Spleen (tissue), 11 donors: ENCODE data around the gene MYORG. TPM values are rescaled to one million over a fixed set of nuclear protein-coding genes. Genes with fewer than 3 reads are reported as not detected.
"Not testable (repeated sequence)": the region's sequence is repeated elsewhere in the genome, so short reads cannot be mapped to it uniquely, and the experiment has no call there.

Source experiments
- DNase-seq: peaks from one replicate; pipeline ENCODE4 v3.0.0-alpha.2; 2020
- H3K27ac ChIP-seq, 8 donors: fragments of 200-600 bp; sonication (generic) in 7 of 8; 1 replicate in 4 of 8; 2 replicates in 4 of 8; pipeline versions ENCODE4 v1.5.0 to v1.8.0; 2016 to 2021; ENCODE audit warnings: inconsistent platforms in 4 of 8, mild to moderate bottlenecking in 4 of 8, moderate library complexity in 1 of 8
- H3K27me3 ChIP-seq, 7 donors: fragments of 200-600 bp; sonication (generic) in 6 of 7; replicated peaks in 1 of 7; 1 replicate in 4 of 7; 2 replicates in 3 of 7; pipeline versions ENCODE4 v1.5.0 to v1.8.0; 2016 to 2021; ENCODE audit warnings: inconsistent platforms in 3 of 7, mild to moderate bottlenecking in 1 of 7
- H3K36me3 ChIP-seq, 6 donors: fragments of 200-600 bp; sonication (generic) in 5 of 6; 1 replicate in 4 of 6; 2 replicates in 2 of 6; pipeline versions ENCODE4 v1.5.0 to v1.8.0; 2016 to 2021; ENCODE audit warnings: inconsistent platforms in 2 of 6
- H3K4me1 ChIP-seq, 6 donors: fragments of 200-600 bp; sonication (generic) in 5 of 6; 1 replicate in 3 of 6; 2 replicates in 3 of 6; pipeline versions ENCODE4 v1.5.0 to v1.8.0; 2016 to 2021; ENCODE audit warnings: inconsistent platforms in 3 of 6
- H3K4me3 ChIP-seq, 8 donors: fragments of 200-600 bp; sonication (generic) in 7 of 8; 1 replicate in 4 of 8; 2 replicates in 4 of 8; pipeline versions ENCODE4 v1.5.0 to v1.8.0; 2016 to 2021; ENCODE audit warnings: inconsistent platforms in 4 of 8, mild to moderate bottlenecking in 4 of 8, moderate library complexity in 2 of 8
- H3K9me3 ChIP-seq, 8 donors: fragments of 200-600 bp; sonication (generic) in 7 of 8; 1 replicate in 4 of 8; 2 replicates in 4 of 8; pipeline versions ENCODE4 v1.5.0 to v1.8.0; 2016 to 2021; ENCODE audit warnings: inconsistent platforms in 4 of 8
- CTCF ChIP-seq, 11 experiments: fragments of 200-600 bp in 7 of 11; fragments of 450-650 bp in 4 of 11; sonication (generic) in 4 of 11; IDR thresholded peaks in 8 of 11; conservative IDR thresholded peaks in 3 of 11; 1 replicate in 7 of 11; 2 replicates in 4 of 11; pipeline versions ENCODE4 v1.4.0 to v1.8.0; 2016 to 2021; ENCODE audit warnings: antibody characterized with exemption in 11 of 11, inconsistent platforms in 4 of 11, mild to moderate bottlenecking in 1 of 11
- POLR2A ChIP-seq, 3 donors: fragments of 450-650 bp; IDR thresholded peaks; one replicate each; pipeline ENCODE4 v1.5.1; 2017; ENCODE audit warnings: antibody characterized with exemption in 3 of 3, mild to moderate bottlenecking in 1 of 3
- POLR2AphosphoS5 ChIP-seq, 3 donors: sonication (generic); formaldehyde crosslinking; IDR thresholded peaks; one replicate each; pipeline ENCODE4 v1.5.1; 2017; ENCODE audit warnings: antibody characterized with exemption in 3 of 3
- WGBS, 5 donors: extraction: QIAGEN DNeasy Blood & Tissue Kit in 3 of 5; methylation state at CpG; one replicate each; pipeline versions ENCODE4 v1.1.5 to v1.1.7; 2013 to 2018; 5-methylcytosine and 5-hydroxymethylcytosine counted together
- intact Hi-C: fragments of 100-400 bp; cut with DNase I; formaldehyde crosslinking; loops from one replicate; pipeline ENCODE4 v1.15.0; 2023; ENCODE audit warnings: low total_unique reads
- polyA plus RNA-seq, 3 donors: library from polyadenylated mRNA; stranded (reverse); fragments of 200-250 nt; gene quantifications; one replicate each; pipeline ENCODE4 v1.2.1, GENCODE V29; 2013
- total RNA-seq, 7 donors: library from RNA; depleted of rRNA in 3 of 7; stranded (reverse); fragments of >200 nt in 3 of 7; fragmentation: NEBNext Ultra II Directional in 4 of 7; extraction: Animal tissue kit (Norgen Biotek cat#: 25700) in 4 of 7; gene quantifications; one replicate each; pipeline versions ENCODE4 v1.1.0 to v1.2.1, GENCODE V29; 2016 to 2021
- donor health status: healthy with polysubstance abuse.
- donor health status: DM: no; HTN: no; CAD: no; lungs with moderate emphysema.
- donor health status: DM: no; HTN: no; CAD: no.
- donor health status: Bipolar disorder and iron deficiency.
- donor health status: healthy.
- donor health status: DM: no; HTN: no; CAD: no.
- donor health status: DM: yes; HTN: yes; CAD: no.

Gene MYORG
- total and polyA plus RNA-seq, 10 donors = 0.22 to 2.2 (median 1.2) TPM

- 91 to 98% (median 96%) methylated on average over 4 of the region's 4 CpGs for WGBS, 5 donors
- intact Hi-C loops = no loop called here
- DNase-seq = no peak
These were observed 14.0 kb downstream of the MYORG start for GRCh38 chr9:34362614-34363214.

GRCh38 chr9:34352957-34353356 is 23.7 kb downstream of the MYORG start:
- intact Hi-C loops, H3K27me3 ChIP-seq, H3K4me1 ChIP-seq, H3K27ac ChIP-seq, DNase-seq, H3K4me3 ChIP-seq: not testable (repeated sequence)
- Histone ChIP-seq H3K36me3 (peaks cover 0 to 32% (median 2%) of the 10 kb centered on the region in 6 donors), H3K9me3 (peaks cover 4 to 23% (median 17%) of the 10 kb centered on the region in 8 donors)
- WGBS, 5 donors = 84 to 96% (median 90%) methylated on average over 1 of the region's 1 CpG

More at GRCh38 chr9:34362614-34363214, 14.0 kb downstream of the MYORG start:
- Histone ChIP-seq H3K4me3 (no peak overlapping the region), H3K27me3 (no peaks in the 10 kb centered on the region), H3K27ac (no peak overlapping the region), H3K36me3 (peaks cover 0 to 2% (median 0%) of the 10 kb centered on the region in 6 donors), H3K9me3 (peaks cover 0 to 2% (median 0%) of the 10 kb centered on the region in 8 donors), H3K4me1 (no peaks in the 10 kb centered on the region)
- no peak for TF ChIP-seq POLR2A (IDR thresholded peaks at IDR 0.05)
- no peak for TF ChIP-seq CTCF (IDR thresholded peaks at IDR 0.05 in 8 of 11, conservative IDR thresholded peaks at IDR 0.05 in 3 of 11)
- no peak for TF ChIP-seq POLR2AphosphoS5 (IDR thresholded peaks at IDR 0.05)

- H3K4me3 ChIP-seq, intact Hi-C loops, DNase-seq, H3K27me3 ChIP-seq, H3K27ac ChIP-seq, H3K4me1 ChIP-seq: not testable (repeated sequence)
- WGBS, 5 donors = 84 to 100% (median 94%) methylated on average over 7 of the region's 7 CpGs
- Histone ChIP-seq H3K36me3 (peaks cover 0 to 33% (median 2%) of the 10 kb centered on the region in 6 donors), H3K9me3 (peaks cover 4 to 23% (median 17%) of the 10 kb centered on the region in 8 donors)
These were observed 24.5 kb downstream of the MYORG start for GRCh38 chr9:34352122-34352652.

- H3K27ac ChIP-seq = no peak overlapping the region
- intact Hi-C loops = no loop called here
- H3K9me3 ChIP-seq = no peaks in the 10 kb centered on the region
- WGBS, 5 donors = 94 to 100% (median 96%) methylated on average over 3 of the region's 3 CpGs
- H3K4me3 ChIP-seq = no peak overlapping the region
- H3K27me3 ChIP-seq = no peaks in the 10 kb centered on the region
- no peak for TF ChIP-seq POLR2A (IDR thresholded peaks at IDR 0.05)
- no peak for TF ChIP-seq CTCF (IDR thresholded peaks at IDR 0.05 in 8 of 11, conservative IDR thresholded peaks at IDR 0.05 in 3 of 11)
- no peak for TF ChIP-seq POLR2AphosphoS5 (IDR thresholded peaks at IDR 0.05)
- DNase-seq = no peak
- peaks cover 0 to 47% (median 2%) of the 10 kb centered on the region in 6 donors for H3K36me3 ChIP-seq
- H3K4me1 ChIP-seq = peaks cover 0 to 9% (median 0%) of the 10 kb centered on the region in 6 donors
These were observed 27.4 kb downstream of the MYORG start for GRCh38 chr9:34349324-34349723.

- Histone ChIP-seq H3K4me1 (peaks cover 0 to 9% (median 0%) of the 10 kb centered on the region in 6 donors), H3K27me3 (no peaks in the 10 kb centered on the region), H3K9me3 (no peaks in the 10 kb centered on the region), H3K36me3 (peaks cover 0 to 62% (median 15%) of the 10 kb centered on the region in 6 donors), H3K27ac (no peak overlapping the region), H3K4me3 (no peak overlapping the region)
- no peak for TF ChIP-seq POLR2AphosphoS5 (IDR thresholded peaks at IDR 0.05)
- no peak for TF ChIP-seq POLR2A (IDR thresholded peaks at IDR 0.05)
- TF ChIP-seq CTCF (IDR thresholded peaks at IDR 0.05 in 8 of 11, conservative IDR thresholded peaks at IDR 0.05 in 3 of 11) = no peak
- DNase-seq = no peak
- intact Hi-C loops = no loop called here
These were observed 28.9 kb downstream of the MYORG start for GRCh38 chr9:34347800-34348158.
